GM10248 (cell line): ENCODE measurements around the gene UBE2E2.

Experiments
- CTCF ChIA-PET: fragments of 300-600 bp; sonication (Branson Sonifier 250); formaldehyde crosslinking; extraction: SDS; loops from one replicate; lab custom pipeline; 2021; ENCODE audit warnings: antibody characterized with exemption; lab: Yijun Ruan, JAX
- POLR2A ChIA-PET: fragments of 350-650 bp; sonication (Branson Sonifier 250); formaldehyde crosslinking; extraction: SDS; loops from one replicate; lab custom pipeline; 2020; ENCODE audit warnings: antibody characterized with exemption; lab: Yijun Ruan, JAX
- DNase-seq: peaks from one replicate; pipeline ENCODE4 v3.0.0; 2012; ENCODE audit errors: extremely low spot score
- CTCF ChIP-seq: IDR thresholded peaks from 2 replicates; pipeline ENCODE4 v1.5.1; 2012; ENCODE audit warnings: mild to moderate bottlenecking, low read depth; ENCODE audit errors: extremely low read depth, missing control alignments, control extremely low read depth

UBE2E2 gene

GRCh38 chr3:23450806-23451205 is 247.7 kb downstream of the UBE2E2 start:
- no peak for DNase-seq
- ChIA-PET POLR2A (no interaction called here), CTCF (no interaction called here)
- no peak for TF ChIP-seq CTCF

- POLR2A ChIA-PET: no interaction called here
- no peak for DNase-seq
- CTCF ChIA-PET: no interaction called here
- no peak for TF ChIP-seq CTCF
These were observed 249.3 kb downstream of the UBE2E2 start for GRCh38 chr3:23452408-23452807.

- POLR2A ChIA-PET: no interaction called here
- TF ChIP-seq CTCF: no peak
- CTCF ChIA-PET: interaction anchor here (1.7 to 2.3 kb wide), 3 partner anchors 10 to 21 kb away, joined by 5 to 11 read pairs (median 6); no protein-coding TSS in a partner anchor
- no peak for DNase-seq
These were observed 252.0 kb downstream of the UBE2E2 start for GRCh38 chr3:23455084-23455483.

DNA sequence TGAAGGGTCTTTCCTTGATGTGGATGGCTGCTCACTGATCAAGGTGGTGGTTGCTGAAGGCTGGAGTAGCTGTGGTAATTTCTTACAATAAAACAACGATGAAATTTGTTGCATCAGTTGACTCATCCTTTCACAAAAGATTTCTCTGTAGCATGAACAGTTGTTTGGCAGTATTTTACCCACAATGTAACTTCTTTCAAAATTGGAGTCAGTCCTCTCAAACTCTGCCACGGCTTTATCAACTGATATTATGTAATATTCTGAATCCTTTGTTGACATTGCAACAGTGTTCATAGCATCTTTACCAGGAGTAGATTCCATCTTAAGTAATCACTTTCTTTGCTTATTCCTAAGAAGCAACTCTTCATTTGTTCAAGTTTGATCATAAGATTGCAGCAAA is 252.6 kb downstream of the UBE2E2 start:
- ChIA-PET CTCF (interaction anchor here (1.1 to 1.7 kb wide), 2 partner anchors 22 to 24 kb away, joined by 3 to 5 read pairs; no protein-coding TSS in a partner anchor), POLR2A (no interaction called here)
- no peak for DNase-seq
- TF ChIP-seq CTCF: no peak

DNA sequence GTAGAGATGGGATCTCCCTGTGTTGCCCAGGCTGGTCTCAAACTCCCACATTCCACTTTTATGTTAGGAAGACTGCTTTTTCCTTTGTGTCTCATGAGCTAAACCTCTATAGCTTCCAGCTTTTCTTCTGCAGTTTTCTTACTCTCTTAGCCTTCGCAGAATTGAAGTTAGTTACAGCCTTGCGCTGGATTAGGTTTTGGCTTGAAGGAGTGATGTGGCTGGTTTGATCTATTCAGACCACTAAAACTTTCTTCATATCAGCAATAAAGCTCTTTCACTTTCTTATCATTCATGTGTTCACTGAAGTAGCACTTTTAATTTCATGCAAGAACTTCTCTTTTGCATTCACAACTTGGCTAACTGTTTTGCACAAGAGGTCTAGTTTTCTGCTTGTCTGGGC is 254.6 kb downstream of the UBE2E2 start:
- no peak for DNase-seq
- ChIA-PET POLR2A (interaction anchor here (0.6 kb wide), 1 partner anchor 14 kb away, joined by 3 read pairs; no protein-coding TSS in a partner anchor), CTCF (interaction anchor here (1.2 to 1.9 kb wide), 2 partner anchors 15 to 26 kb away, joined by 3 to 4 read pairs; no protein-coding TSS in a partner anchor)
- no peak for TF ChIP-seq CTCF

DNA sequence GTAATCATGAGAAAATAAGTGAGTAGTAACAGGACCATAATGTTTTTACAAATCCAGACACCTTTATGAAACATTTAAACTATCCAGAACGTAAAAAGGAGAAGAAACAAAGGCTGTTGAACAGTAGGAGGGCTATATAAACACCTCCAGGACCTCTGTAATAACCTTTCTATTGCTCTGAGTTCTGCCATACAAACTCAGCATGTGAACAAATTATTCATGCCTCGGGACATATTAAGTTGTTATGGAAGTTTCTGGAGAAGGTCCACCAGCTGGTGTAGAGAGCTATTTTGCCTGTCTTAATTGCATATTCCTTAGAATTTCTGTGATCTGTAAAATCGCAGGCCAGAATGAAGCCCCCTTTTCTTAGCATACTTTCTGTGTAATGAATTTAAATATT is 256.3 kb downstream of the UBE2E2 start:
- CTCF ChIA-PET: no interaction called here

More for the DNA sequence above, 256.3 kb downstream of the UBE2E2 start:
- no peak for DNase-seq
- POLR2A ChIA-PET: no interaction called here
- no peak for TF ChIP-seq CTCF
